Hepatocyte (in vitro differentiated cells): Measurements from ENCODE around the gene TUBA8. TPM values are rescaled to one million over a fixed set of nuclear protein-coding genes. Genes with fewer than 3 reads are reported as not detected.
"Not testable (repeated sequence)": the region's sequence is repeated elsewhere in the genome, so short reads cannot be mapped to it uniquely, and the experiment has no call there.

ENCODE experiments used
- DNase-seq: peaks from one replicate; pipeline ENCODE4 v3.0.0-alpha.2; 2016; ENCODE audit warnings: low spot score
- H2AFZ ChIP-seq: fragments of 200-600 bp; sonication (generic); 2 replicates; pipeline ENCODE4 v1.6.0; 2016; ENCODE audit warnings: antibody characterized with exemption, mild to moderate bottlenecking
- H3K27ac ChIP-seq: fragments of 200-600 bp; sonication (generic); 2 replicates; pipeline ENCODE4 v1.5.1; 2016; ENCODE audit warnings: mild to moderate bottlenecking
- H3K27me3 ChIP-seq: fragments of 200-600 bp; sonication (generic); 2 replicates; pipeline ENCODE4 v1.6.1; 2016
- H3K36me3 ChIP-seq: fragments of 200-600 bp; sonication (generic); replicated peaks from 2 replicates; pipeline ENCODE4 v1.5.1; 2016; ENCODE audit warnings: low read depth; ENCODE audit not compliant: insufficient read depth
- H3K4me1 ChIP-seq: fragments of 200-600 bp; sonication (generic); 2 replicates; pipeline ENCODE4 v1.5.1; 2016; ENCODE audit warnings: mild to moderate bottlenecking, moderate library complexity; ENCODE audit not compliant: insufficient read depth
- H3K4me2 ChIP-seq: fragments of 200-600 bp; sonication (generic); 2 replicates; pipeline ENCODE4 v1.6.0; 2016
- H3K4me3 ChIP-seq: fragments of 200-600 bp; sonication (generic); 2 replicates; pipeline ENCODE4 v1.5.1; 2016; ENCODE audit warnings: mild to moderate bottlenecking
- H3K79me2 ChIP-seq: fragments of 200-600 bp; sonication (generic); 2 replicates; pipeline ENCODE4 v1.6.0; 2017; ENCODE audit warnings: mild to moderate bottlenecking
- H3K9me2 ChIP-seq: fragments of 200-600 bp; sonication (generic); replicated peaks from 2 replicates; pipeline ENCODE4 v1.6.0; 2017; ENCODE audit warnings: mild to moderate bottlenecking; ENCODE audit not compliant: insufficient read depth
- H3K9me3 ChIP-seq: fragments of 200-600 bp; sonication (generic); 2 replicates; pipeline ENCODE4 v1.5.1; 2016; ENCODE audit warnings: low read depth, mild to moderate bottlenecking
- H4K20me1 ChIP-seq: fragments of 200-600 bp; sonication (generic); 2 replicates; pipeline ENCODE4 v1.6.0; 2016; ENCODE audit warnings: mild to moderate bottlenecking; ENCODE audit not compliant: insufficient read depth, poor library complexity, severe bottlenecking
- EZH2 ChIP-seq: fragments of 200-600 bp; sonication (generic); IDR thresholded peaks from 2 replicates; pipeline ENCODE4 v1.6.1; 2016; ENCODE audit warnings: antibody characterized with exemption, mild to moderate bottlenecking, borderline replicate concordance
- EZH2phosphoT487 ChIP-seq: fragments of 200-600 bp; sonication (generic); IDR thresholded peaks from one replicate; pipeline ENCODE4 v1.6.1; 2018; ENCODE audit warnings: antibody characterized with exemption, mild to moderate bottlenecking, low read depth, moderate library complexity; ENCODE audit not compliant: unreplicated experiment, severe bottlenecking
- WGBS: methylation state at CpG from one replicate; pipeline ENCODE4 v1.1.6; 2016; ENCODE audit warnings: low lambda C conversion rate; ENCODE audit errors: missing lambda C conversion rate; 5-methylcytosine and 5-hydroxymethylcytosine counted together
- polyA plus RNA-seq: library from polyadenylated mRNA; unstranded; fragments of >200 nt; fragmentation: Nextera tagmentation; extraction: Ambion mirVana; gene quantifications from 2 replicates; pipeline ENCODE4 v1.2.1, GENCODE V29; 2016
- total RNA-seq: library from RNA; depleted of rRNA; stranded (reverse); fragments of >200 nt; gene quantifications from 2 replicates; pipeline ENCODE4 v1.2.3, GENCODE V29; 2014
- TF ChIP-seq, protein P1 (sequence below): fragments of 200-600 bp; sonication (generic); IDR thresholded peaks from 2 replicates; pipeline ENCODE4 v1.5.1; 2016; ENCODE audit warnings: antibody characterized with exemption, mild to moderate bottlenecking; ENCODE audit not compliant: poor library complexity

Gene TUBA8
- total and polyA plus RNA-seq, 2 experiments from 2014 or later: 0.46 to 1.5 TPM

DNA sequence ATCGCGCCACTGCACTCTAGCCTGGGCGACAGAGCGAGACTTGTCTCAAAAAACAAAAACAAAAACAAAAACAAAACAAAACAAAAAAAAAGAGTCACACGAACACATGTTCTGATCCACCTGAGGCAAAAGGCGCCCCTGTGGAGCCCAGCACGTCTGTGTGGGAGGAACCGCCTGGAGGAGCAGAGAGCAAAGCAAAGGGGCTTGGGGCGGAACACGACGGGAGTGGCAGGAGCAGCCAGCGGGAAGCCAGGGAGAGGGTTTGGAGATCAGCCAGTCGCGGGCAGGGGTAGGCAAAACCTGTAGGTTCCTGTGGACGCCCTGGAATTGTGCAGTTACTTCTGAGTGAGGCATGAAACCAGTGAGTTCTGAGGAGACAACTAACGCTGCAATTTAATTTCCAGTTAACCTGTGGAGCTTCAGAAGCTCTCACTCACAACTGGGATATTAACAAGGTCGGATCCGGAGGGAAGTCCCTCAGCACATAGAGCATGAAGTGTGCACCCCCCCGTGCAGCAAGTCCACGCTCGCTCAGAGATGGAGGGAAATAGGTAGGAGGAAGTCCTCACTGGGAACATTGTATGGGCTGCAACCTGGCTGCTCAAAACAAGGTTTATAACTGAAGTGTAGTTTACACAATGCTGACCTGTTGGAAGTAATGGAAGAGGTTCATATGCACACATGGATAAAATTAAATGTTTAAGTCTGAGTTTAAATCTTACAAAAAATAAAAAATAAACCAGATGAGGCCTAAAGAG, 26.1 kb downstream of the TUBA8 start:
- no peak for DNase-seq
- TF ChIP-seq, protein P1, sequence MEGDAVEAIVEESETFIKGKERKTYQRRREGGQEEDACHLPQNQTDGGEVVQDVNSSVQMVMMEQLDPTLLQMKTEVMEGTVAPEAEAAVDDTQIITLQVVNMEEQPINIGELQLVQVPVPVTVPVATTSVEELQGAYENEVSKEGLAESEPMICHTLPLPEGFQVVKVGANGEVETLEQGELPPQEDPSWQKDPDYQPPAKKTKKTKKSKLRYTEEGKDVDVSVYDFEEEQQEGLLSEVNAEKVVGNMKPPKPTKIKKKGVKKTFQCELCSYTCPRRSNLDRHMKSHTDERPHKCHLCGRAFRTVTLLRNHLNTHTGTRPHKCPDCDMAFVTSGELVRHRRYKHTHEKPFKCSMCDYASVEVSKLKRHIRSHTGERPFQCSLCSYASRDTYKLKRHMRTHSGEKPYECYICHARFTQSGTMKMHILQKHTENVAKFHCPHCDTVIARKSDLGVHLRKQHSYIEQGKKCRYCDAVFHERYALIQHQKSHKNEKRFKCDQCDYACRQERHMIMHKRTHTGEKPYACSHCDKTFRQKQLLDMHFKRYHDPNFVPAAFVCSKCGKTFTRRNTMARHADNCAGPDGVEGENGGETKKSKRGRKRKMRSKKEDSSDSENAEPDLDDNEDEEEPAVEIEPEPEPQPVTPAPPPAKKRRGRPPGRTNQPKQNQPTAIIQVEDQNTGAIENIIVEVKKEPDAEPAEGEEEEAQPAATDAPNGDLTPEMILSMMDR: no peak
- TF ChIP-seq EZH2 (no peak), EZH2phosphoT487 (no peak)
- no peaks in the 10 kb centered on the region for H3K36me3 ChIP-seq
- H3K9me3 ChIP-seq: no peaks in the 10 kb centered on the region
- 92% methylated on average over 21 of the region's 21 CpGs for WGBS
- no peaks in the 10 kb centered on the region for H3K27me3 ChIP-seq
- H3K79me2 ChIP-seq: no peaks in the 10 kb centered on the region
- H3K9me2 ChIP-seq: no peaks in the 10 kb centered on the region
- H2AFZ ChIP-seq: no peak overlapping the region
- no peaks in the 10 kb centered on the region for H3K4me1 ChIP-seq
- H3K27ac ChIP-seq: no peak overlapping the region
- H3K4me2 ChIP-seq: no peak overlapping the region
- H3K4me3 ChIP-seq: no peak overlapping the region
- H4K20me1 ChIP-seq: no peaks in the 10 kb centered on the region

DNA sequence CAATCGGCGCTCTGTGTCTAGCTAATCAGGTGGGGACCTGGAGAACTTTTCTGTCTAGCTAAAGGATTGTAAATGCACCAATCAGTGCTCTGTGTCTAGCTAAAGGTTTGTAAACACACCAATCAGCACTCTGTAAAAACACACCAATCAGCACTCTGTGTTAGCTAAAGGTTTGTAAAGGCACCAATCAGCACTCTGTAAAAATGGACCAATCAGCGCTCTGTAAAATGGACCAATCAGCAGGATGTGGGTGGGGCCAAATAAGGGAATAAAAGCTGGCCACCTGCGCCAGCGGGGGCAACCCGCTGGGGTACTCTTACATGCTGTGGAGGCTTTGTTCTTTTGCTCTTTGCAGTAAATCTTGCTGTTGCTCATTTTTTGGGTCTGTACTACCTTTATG, 30.4 kb downstream of the TUBA8 start:
- not testable (repeated sequence) for H3K27ac ChIP-seq, H2AFZ ChIP-seq, H3K4me2 ChIP-seq, H3K79me2 ChIP-seq, H3K9me2 ChIP-seq, H3K4me1 ChIP-seq, H4K20me1 ChIP-seq, H3K4me3 ChIP-seq, H3K9me3 ChIP-seq, H3K36me3 ChIP-seq, DNase-seq, H3K27me3 ChIP-seq
- WGBS: 96% methylated on average over 6 of the region's 6 CpGs

DNA sequence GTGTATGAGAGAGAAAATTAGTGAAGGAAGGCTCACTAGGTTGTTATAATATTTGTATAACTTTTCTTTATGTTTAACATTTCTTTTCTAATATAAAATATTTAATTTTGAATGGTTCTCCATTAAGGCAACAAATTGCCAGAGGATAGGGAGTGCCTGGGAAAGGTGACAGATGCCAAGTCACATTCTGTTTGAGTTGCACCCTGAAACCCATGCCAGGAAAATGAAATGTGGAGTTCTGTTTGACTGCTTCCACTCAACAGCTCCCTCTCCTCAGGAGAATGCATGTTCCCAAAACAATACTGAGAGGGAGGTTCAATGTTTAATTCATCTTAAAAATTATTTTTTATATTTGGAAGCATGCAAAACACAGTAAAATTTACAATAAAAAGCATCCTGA, 33.5 kb downstream of the TUBA8 start:
- no peak for DNase-seq
- H3K27me3 ChIP-seq: no peaks in the 10 kb centered on the region
- H3K4me3 ChIP-seq: no peak overlapping the region
- H3K9me3 ChIP-seq: no peaks in the 10 kb centered on the region
- no peak overlapping the region for H3K27ac ChIP-seq
- no peak overlapping the region for H3K4me2 ChIP-seq
- no peaks in the 10 kb centered on the region for H3K9me2 ChIP-seq
- no peaks in the 10 kb centered on the region for H3K36me3 ChIP-seq
- no peaks in the 10 kb centered on the region for H4K20me1 ChIP-seq
- no peaks in the 10 kb centered on the region for H3K4me1 ChIP-seq
- TF ChIP-seq EZH2 (no peak), EZH2phosphoT487 (no peak)
- TF ChIP-seq, protein P1: no peak
- H2AFZ ChIP-seq: no peak overlapping the region
- no peaks in the 10 kb centered on the region for H3K79me2 ChIP-seq

DNA sequence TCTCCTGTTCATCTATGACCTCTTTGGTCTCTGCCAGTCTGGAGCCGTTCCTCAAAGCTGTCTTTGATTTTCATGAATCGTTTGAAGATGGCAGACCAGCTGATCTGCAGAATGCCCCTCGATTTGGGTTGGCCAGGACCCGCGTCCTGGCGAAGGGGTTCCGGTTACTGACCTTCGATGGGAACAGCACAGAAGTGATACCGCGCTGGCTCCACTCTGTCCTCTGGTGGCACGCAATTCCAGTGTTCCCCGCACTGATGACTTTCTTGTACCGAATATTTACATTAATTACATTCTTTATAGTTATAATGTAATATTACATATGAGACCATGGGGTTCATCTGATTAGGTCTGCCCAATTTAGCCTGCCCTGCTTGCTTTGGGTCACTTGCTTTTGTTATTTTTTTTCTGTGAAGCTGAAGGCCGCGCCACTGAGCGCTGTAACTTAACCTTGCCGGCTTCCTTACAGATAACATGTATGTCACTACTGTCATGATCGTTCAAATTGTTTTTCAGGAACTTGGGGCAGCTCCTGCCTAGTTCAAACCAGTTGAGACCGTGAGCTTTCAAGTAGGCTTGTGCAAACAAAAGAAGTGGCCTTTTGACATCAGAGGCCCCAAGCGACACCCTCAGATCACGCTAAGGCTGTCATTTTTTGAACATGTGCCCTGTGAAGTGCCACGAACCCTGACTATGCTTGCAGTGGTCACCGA, 35.2 kb downstream of the TUBA8 start:
- Histone ChIP-seq H3K9me3 (no peaks in the 10 kb centered on the region), H3K4me2 (no peak overlapping the region), H3K27ac (no peak overlapping the region), H4K20me1 (no peaks in the 10 kb centered on the region), H3K4me1 (no peaks in the 10 kb centered on the region), H3K27me3 (no peaks in the 10 kb centered on the region), H2AFZ (no peak overlapping the region), H3K4me3 (no peak overlapping the region), H3K9me2 (no peaks in the 10 kb centered on the region), H3K79me2 (no peaks in the 10 kb centered on the region), H3K36me3 (no peaks in the 10 kb centered on the region)
- 89% methylated on average over 23 of the region's 23 CpGs for WGBS
- no peak for DNase-seq
- no peak for TF ChIP-seq EZH2phosphoT487
